T-helper 2 cell treated with Interferon-gamma antibody and Interleukin-4, amounts not matched to agents 100 ng/mL and 5 ng/mL, for 36 hours (primary cell): ENCODE data around the gene ZNF583. TPM values are rescaled to one million over a fixed set of nuclear protein-coding genes. Genes with fewer than 3 reads are reported as not detected.

Experiments used
- intact Hi-C: fragments of 100-400 bp; cut with micrococcal nuclease; formaldehyde crosslinking; loops from one replicate; pipeline ENCODE4 v1.15.1; 2023
- total RNA-seq: library from RNA; stranded (reverse); gene quantifications from 2 replicates; pipeline ENCODE4 v1.2.3, GENCODE V29; 2022

Gene ZNF583
- total RNA-seq: 2.9 and 3.9 TPM in 2 replicates

DNA sequence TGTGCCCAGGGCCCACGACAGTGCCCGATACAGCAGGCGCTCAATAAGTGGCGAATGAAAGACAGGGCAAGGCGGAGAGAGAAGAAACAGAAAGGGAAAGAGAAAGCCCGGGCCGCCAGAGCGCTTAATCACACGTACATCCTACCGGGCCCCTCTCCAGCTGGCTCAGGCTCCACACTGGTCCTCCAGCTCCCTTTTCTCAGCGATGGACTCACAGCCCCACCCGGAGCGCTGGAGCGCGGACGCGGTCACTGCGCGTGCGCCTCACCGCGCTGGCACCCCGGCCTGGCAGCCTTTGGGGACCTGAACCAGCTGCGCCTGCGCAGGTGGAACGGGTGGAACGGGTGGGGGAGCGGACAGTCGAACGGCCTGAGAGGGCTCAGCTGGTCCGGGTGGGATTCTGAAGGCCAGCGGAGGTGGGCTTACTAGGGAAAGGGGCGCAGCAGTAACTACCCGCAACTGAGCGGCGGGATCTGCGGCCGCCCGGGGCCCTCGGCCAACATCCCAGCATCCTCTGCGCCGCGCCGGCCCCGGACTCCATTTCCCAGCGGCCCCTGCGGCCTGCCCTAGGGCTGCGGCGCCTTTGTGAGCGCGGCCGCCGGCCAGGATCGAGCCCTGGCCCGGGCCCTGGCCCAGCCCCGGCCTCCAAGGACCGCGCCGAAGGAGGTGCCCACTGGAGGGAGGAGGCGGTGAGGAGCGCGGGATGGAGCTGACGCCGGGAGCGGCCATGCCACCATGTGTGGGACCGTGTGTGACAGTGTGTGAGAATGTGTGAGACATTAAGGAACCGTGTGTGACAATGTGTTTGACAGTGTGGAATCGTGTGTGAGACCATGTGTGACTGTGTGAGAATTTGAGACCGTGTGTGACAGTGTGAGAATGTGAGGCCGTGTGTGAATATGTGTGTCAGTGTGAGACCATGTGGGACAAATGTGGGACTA, at the start of gene ZNF583:
ZNF583 (plus strand) TSS at position 569 of the 941 bp plus-strand sequence. CDS start 2,783 bp downstream, outside the sequence.
- intact Hi-C loops: loop anchor here (1.0 to 5.0 kb wide), 2 partner anchors 11 to 262 kb away; partner anchors contain the start of genes ZNF444 and ZNF582

DNA sequence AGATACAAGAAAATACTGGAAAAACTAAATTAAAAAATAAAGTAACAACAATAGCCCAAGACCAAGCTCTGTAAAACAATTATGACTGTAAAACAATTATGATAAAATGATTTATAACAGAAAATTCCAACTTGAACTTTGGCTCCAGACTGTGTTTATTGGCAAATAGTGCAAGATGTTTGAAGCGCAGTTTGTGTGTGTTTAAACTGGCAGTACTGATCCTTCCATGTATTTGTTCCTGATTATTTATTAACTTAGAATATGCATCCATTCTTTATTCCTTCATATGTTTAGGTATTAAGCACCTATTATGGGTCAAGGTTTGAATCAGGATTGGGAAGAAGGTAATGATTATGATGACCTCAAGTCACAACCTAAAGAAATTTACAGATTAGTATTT, 48.6 kb upstream of the ZNF583 start:
- intact Hi-C loops: no loop called here

DNA sequence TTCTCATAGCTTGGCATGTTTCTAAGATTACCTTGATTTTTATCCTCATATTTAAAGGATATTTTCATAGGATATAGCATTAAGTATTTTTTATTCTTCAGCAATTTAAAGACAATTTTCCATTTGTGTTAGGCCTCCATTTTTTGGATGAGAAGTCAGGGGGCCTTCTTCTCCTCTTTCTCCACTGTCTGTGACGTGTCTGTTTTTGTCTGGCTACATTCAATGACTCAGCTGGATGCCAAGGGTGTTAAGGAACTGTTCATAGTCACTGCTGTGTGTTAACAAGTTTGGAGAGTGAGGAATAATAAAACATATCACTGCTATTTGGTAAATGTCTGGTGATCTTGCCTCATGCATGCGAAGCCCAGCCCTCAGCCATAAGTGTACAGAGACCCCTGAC, 47.2 kb upstream of the ZNF583 start:
- intact Hi-C loops: no loop called here

DNA sequence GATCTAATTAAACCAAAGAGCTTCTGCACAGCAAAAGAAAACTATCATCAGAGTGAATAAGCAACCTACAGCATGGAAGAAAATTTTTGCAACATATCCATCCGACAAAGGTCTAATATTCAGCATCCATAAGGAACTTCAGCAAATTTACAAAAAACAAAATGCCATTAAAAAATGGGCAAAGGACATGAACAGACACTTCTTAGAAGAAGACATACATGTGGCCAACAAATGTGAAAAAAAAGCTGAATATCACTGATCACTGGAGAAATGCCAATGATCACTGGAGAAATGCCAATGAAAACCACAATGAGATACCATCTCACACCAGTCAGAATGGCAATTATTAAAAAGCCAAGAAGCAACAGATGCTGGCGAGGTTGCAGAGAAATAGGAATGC, 43.3 kb upstream of the ZNF583 start:
- intact Hi-C loops: no loop called here

DNA sequence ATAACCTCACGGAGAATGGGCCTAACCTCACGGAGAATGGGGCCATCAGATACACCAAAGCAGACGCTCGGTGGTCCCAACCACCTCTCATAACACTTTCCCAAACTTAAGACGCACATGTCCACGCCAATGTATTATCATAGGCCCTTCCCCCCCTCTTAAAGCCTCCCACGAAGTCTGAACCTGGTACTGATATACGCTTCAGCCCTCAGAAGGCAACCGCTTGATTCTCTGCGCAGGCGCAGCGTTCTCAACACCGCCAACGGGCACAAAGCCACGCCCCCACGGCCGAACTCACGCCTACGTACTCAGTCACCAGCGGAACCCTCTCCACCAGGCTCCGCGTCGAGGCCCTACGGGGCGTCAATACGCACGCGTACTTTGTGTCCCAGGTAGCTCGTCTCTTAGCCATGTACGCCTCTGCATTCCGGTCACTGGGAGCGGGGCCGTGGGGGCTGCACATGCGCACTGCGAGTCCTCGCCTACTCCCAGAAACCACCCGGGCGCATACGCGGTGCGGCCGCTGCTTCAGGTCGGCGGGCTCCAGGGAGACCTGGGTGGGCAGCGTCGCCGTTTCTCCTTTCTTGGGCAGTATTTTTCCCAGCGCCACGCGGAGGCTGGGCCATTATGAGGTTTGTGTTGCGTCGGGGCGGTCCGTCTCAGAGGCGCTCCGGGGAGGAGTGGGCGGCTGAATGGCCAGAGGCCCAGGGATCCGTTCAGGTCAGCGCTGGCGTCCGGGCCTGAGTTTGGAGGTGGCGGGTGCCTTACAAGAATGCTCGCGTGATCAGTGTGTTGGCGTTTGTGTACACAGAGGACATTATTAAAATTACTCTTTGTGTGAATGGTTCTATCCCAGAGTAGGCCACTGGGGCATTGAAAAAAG, 36.1 kb upstream of the ZNF583 start:
- intact Hi-C loops: loop anchor here (1.0 kb wide), 1 partner anchor 25 kb away; the partner anchor contains the start of gene ZNF582

DNA sequence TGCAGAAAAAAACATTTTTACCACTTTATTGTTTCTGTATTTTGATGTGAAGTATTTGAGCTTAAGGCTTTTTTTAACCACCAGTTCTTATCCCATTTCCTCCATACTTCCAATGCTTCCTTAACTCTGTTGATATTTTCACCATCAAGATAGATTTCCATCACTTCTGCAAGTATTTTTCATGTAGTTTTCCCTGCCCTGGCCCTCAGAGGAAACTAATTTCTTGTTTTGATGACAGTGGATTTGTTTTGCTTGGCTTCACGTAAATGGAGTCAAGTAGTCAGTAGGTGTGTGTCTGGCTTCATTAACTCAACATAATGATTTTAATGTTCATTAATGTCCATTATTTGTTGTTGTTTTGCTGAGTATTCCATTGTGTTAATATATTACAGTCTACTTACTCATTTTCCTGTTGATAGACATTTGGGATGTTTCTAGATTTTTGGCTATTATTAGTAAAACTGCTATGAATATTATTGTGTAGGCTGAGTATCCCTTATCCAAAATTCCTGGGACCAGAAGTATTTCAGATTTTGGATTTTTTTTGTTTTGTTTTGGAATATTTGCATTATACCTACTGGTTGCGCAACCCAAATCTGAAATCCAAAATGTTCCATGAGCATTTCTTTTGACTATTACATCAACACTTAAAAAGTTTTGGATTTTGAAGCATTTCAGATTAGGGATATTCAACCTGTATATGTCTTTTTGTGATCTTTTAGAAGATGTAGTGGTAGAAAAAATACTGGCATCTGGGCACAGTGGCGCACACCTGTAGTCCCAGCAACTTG, 34.1 kb upstream of the ZNF583 start:
- intact Hi-C loops: no loop called here

DNA sequence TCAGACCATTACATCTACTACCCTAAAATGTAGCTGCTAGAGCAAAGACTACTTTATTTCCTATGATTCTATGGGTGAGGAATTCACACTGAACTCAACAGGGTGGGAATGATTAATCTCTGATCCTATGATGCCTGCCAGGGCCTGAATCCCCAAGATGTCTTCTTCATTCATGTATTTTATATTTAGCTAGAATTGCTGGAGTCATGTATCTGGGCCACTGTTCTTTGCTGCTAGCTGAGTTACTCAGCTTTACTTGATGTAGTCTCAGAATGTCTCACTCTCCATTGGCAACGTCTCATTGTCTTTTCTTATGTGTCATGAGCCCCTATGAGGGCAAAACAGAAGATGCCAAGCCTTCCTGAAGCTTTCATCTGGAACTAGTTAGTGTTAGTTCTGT, 31.9 kb upstream of the ZNF583 start:
- intact Hi-C loops: no loop called here

DNA sequence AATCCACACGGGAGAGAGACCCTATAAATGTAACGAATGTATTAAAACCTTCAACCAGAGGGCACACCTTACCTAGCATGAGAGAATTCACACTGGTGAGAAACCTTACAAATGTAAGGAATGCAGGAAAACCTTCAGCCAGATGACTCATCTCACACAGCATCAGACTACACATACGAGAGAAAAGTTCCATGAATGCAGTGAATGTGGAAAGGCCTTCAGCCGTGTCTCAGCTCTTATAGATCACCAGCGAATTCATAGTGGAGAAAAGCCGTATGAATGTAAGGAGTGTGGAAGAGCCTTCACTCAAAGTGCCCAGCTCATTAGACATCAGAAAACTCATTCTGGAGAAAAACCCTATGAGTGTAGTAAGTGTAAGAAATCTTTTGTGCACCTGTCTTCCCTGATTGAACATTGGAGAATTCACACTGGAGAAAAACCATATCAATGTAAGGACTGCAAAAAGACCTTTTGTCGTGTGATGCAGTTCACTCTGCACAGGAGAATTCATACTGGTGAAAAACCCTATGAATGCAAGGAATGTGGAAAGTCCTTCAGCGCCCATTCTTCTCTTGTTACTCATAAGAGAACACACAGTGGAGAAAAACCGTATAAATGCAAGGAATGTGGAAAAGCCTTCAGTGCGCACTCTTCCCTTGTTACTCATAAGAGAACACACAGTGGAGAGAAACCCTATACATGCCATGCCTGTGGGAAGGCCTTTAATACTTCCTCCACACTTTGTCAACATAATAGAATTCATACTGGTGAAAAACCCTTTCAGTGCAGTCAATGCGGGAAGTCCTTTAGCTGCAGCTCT, 26.8 kb upstream of the ZNF583 start:
- intact Hi-C loops: no loop called here

DNA sequence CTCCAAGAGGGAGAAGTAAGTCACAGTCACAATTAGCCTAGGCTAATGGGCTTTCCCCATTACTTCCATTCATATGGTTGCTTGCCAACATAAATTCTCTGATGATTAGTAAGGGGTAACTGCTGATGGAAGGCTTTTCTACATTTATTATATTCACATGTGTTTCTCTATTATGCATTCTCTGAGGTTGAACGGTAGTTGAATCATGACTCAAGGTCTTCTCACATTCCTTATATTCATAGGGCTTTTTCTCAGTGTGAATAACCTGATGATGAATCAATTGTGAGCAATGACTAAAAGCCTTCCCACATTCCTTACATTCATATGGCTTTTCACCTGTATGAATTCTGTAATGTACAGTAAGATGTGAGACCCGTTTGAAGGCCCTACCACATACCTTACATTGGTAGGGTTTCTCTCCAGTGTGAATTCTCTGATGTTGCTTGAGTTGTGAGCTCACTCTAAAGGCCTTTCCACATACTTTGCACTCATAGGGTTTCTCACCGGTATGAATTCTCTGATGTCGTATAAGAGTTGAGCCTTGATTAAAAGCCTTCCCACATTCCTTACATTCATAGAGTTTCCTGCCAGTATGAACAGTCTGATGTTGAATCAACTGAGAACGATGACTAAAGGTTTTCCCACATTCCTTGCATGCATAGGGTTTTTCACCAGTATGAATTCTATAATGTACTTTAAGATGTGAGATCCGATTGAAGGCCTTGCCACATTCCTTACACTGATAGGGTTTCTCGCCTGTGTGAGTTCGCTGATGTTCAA, 20.1 kb upstream of the ZNF583 start:
- intact Hi-C loops: no loop called here

DNA sequence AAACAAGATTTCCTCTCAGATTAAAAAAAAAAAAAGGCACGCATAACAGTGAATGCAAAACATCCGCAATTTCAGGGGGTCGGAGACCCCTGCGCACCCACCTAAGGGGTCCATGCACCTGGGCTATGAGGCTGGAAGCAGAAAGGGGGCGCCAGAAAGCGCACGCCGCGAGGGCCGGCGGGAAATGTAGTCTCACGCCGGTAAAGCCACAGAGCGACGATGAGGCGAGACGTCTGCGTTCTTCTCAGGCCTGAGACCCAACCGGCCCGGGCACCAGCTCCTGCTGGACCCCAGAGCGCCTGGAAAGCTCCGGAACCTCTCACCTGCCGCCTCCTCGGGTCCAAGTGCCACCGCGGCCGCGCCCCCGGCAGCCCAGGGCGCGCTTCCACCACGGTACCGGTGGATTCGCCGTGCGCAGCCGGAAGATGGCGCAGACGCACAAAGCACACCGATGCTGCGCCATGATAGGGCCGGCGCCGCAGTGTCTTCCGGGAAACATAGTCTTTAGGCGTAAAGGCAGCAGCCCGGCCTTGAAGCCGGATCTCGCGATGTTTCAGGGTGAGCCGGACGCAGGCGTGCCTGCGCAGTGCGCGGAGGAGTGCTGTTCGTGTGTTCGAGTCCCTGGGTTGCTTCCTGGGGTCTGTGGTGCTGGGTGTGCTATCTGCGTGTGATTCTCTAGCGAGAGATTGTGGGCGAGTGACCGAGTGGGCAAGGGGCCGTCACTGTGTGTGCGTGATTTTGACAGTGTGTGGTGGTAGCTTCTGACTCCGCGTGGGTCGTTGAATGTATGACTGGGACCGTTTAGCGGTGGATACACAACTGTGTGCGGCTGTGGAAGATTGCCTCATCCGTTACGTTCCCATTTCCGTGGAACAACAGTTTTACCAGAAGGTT, 10.8 kb upstream of the ZNF583 start, which contains the start of gene ZNF582:
ZNF582 (minus strand) TSS at position 416 of the 894 bp plus-strand sequence. CDS start 1,782 bp downstream, outside the sequence.
- intact Hi-C loops: loop anchor here (1.0 to 5.0 kb wide), 7 partner anchors 11 to 1759 kb away; partner anchors contain the start of genes ZFP28, ZNF329, ZNF550 and ZNF583

DNA sequence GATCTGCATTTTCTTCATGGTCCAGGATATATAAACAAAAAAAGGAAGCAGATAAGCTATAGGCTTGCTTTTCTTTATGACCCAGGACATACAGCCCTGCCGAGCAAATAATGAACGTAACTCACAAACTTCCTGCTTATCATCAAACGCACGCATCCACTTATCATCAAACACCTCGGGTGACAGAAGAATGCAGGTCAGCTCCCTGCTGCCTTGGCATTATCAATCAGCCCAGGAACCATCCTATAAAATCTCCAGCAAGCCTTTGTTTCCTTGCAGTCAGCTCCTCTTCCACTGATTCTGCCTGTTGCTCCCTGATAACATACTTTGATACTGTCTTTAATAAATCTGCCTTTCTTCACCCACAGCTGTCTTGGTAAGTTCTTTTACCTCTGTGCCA, 5.3 kb upstream of the ZNF583 start:
- intact Hi-C loops: no loop called here

DNA sequence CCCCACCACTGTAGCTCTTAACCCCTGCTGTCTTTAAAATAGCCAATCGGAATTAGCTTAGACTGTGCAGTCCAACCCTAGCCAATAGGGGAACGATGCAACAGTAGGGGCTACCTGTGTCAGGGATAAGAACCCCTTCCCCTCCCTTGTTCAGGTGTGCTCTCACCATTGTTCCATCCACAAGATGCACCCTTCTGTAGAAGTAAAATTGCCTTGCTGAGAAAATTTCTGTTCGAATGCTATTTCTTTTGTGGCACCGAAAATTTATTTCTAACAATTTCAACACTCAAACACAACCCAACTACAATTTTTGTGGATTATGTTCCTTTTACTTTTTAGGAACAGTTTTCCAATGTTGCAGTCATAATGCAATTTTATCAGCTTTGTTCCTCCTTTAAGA, 3.6 kb upstream of the ZNF583 start:
- intact Hi-C loops: loop anchor here (5.0 kb wide), 1 partner anchor 258 kb away; the partner anchor contains the start of gene ZNF444

DNA sequence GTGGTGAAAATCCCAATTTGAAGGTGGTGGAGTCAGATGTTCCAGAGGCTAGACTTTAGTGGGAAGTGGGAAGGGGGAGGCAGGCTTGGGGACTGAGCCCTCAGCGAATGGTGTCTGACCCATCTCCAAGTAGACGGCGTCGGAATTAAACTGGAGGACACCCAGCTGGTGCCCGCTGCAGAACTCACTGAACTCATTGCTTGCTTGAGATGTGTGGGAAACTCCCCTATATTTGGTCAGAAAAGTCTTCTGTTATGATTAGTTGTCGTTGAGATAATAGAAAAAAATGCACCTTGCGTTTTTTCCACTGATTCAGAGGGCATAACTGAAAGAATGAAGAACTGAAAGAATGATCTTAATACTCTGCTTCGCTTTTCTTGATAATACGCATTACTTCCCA, 871 bp upstream of the ZNF583 start:
- intact Hi-C loops: loop anchor here (5.0 kb wide), 1 partner anchor 261 kb away; the partner anchor contains the start of gene ZNF444

DNA sequence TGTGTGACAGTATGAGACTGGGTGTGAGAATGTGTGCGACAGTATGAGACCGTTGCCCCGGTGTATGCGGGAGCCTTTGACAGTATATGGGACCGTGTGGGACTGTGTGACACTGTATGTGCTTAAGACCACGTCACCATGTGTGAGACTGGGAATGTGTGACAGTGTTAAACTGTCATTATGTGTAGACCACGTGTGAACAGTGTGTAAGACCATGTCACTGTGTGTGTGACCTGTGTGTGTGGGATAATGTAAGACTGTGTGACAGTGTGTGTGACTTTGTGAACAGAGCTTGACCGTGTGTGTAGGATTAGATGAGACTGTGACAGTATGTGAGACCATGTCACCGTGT, 549 bp downstream of the ZNF583 start:
- intact Hi-C loops: loop anchor here (1.0 to 5.0 kb wide), 2 partner anchors 11 to 262 kb away; partner anchors contain the start of genes ZNF444 and ZNF582

DNA sequence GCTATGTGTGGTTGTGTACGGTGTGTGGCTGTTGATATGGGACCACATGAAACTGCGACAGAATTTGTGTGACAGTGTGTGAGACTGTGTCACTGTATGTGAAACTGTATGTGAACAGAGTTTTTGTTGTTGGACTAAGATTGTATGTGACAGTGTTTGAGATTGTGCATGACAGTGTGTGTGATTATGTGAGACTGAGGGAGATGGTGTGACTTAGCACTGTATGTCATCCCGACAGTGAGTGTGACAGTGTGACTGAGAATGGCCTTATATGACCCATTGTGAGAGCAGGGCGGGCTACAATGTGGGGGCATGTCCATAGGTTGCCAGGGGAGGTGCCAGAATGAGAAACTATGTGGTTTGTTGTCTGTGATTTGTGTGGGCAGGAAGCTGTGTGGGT, 930 bp downstream of the ZNF583 start:
- intact Hi-C loops: no loop called here

DNA sequence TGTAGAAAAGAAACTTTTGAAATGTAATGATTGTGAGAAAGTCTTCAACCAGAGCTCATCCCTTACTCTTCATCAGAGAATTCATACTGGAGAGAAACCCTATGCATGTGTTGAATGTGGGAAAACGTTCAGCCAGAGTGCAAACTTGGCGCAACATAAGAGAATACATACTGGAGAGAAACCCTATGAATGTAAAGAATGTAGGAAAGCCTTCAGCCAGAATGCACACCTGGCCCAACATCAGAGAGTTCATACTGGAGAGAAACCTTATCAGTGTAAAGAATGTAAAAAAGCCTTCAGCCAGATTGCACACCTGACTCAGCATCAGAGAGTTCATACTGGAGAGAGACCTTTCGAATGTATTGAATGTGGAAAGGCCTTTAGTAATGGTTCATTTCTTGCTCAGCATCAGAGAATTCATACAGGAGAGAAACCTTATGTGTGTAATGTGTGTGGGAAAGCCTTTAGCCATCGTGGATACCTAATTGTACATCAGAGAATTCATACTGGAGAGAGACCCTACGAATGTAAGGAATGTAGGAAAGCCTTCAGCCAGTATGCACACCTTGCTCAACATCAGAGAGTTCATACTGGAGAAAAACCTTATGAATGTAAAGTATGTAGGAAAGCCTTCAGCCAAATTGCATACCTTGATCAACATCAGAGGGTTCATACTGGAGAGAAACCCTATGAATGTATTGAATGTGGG, 19.3 kb downstream of the ZNF583 start:
- intact Hi-C loops: no loop called here

DNA sequence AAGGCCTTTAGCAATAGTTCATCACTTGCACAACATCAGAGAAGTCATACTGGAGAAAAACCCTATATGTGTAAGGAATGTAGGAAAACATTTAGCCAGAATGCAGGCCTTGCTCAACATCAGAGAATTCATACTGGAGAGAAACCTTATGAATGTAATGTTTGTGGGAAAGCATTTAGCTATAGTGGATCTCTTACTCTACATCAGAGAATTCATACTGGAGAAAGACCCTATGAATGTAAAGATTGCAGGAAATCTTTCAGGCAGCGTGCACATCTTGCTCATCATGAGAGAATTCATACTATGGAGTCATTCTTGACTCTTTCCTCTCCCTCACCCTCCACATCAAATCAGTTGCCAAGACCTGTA, 19.8 kb downstream of the ZNF583 start:
- intact Hi-C loops: no loop called here
